ENCODE results near the gene CSE1L. TPM values are rescaled to one million over a fixed set of nuclear protein-coding genes. Genes with fewer than 3 reads are reported as not detected.

CSE1L gene
- polyA plus RNA-seq, 1 of the 3 experiments (the other 2 are of a cell fraction) = 18.8 TPM

DNA sequence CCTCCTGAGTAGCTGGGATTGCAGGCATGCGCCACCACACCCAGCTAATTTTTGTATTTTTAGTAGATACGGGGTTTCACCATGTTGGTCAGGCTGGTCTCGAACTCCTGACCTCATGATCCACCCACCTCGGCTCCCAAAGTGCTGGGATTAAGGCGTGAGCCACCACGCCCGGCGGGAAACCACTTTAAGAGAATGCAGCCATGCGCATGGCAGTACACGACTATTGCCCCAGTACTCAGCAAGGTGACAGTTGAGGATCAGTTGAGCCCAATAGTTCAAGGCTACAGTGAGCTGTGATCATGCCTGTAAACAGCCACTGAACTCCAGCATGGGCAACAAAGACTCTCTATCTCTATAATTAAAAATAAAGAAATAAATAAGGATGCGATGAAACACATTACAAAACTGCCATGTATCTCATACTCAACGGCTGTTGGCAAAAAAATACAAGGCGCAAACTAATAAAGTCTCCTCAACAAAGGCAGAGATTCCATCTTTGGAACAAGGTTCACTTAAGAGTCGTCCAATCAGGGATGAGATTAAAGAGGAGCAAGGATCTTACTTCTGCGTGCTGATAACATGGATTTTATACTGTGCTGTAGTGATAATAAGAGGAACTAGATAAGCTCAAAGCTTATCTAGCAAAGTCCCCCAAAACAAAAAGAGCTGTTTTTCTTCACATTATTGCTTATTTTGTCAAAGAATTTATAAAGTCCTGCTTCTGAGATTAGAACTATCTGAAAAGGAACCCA lies 90.9 kb downstream of the CSE1L start (continued):
- TF ChIP-seq, protein P1, sequence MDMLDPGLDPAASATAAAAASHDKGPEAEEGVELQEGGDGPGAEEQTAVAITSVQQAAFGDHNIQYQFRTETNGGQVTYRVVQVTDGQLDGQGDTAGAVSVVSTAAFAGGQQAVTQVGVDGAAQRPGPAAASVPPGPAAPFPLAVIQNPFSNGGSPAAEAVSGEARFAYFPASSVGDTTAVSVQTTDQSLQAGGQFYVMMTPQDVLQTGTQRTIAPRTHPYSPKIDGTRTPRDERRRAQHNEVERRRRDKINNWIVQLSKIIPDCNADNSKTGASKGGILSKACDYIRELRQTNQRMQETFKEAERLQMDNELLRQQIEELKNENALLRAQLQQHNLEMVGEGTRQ (IDR thresholded peaks at IDR 0.05; ENCODE audit: borderline replicate concordance, low read depth, low read length) = no peak
- TF ChIP-seq ELF1 (IDR thresholded peaks at IDR 0.05) (no peak), SIN3A (IDR thresholded peaks at IDR 0.05; ENCODE audit: borderline replicate concordance, low read depth, low read length) (no peak), EZH2phosphoT487 (IDR thresholded peaks at IDR 0.05; ENCODE audit: borderline replicate concordance, low read depth) (no peak), MEF2A (IDR thresholded peaks at IDR 0.05; ENCODE audit: borderline replicate concordance, low read depth) (no peak)
- TF ChIP-seq, protein P2, sequence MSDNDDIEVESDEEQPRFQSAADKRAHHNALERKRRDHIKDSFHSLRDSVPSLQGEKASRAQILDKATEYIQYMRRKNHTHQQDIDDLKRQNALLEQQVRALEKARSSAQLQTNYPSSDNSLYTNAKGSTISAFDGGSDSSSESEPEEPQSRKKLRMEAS (IDR thresholded peaks at IDR 0.05; ENCODE audit: low read depth) = no peak

DNA sequence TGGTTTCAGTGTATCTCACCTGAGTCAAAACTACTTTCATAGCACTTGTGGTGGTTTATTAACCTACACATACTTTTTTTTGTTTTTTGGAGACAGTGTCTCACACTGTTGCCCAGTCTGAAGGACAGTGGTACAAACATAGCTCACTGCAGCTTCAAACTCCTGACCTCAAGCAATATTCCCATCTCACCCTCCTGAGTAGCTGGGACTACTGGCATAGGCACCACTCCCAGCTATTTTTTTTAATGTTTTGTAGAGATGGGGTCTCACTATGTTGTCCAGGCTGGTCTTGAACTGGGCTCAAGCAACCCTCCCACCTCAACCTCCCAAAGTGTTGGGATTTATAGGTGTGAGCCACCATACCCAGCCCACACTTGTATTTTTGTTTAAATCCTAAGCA lies 92.3 kb downstream of the CSE1L start:
- H3K27ac ChIP-seq (ENCODE audit: low read depth in 2 of 2, low read length in 1 of 2) = no peak overlapping the region
- peaks cover 69% of the 10 kb centered on the region for H3K79me2 ChIP-seq (ENCODE audit: insufficient read depth)
- H3F3A ChIP-seq (replicated peaks; ENCODE audit: insufficient read depth) = peaks cover 14% of the 10 kb centered on the region
- no peak overlapping the region for H3K9ac ChIP-seq
- H3K27me3 ChIP-seq (ENCODE audit: insufficient read depth) = no peaks in the 10 kb centered on the region
- H3K4me1 ChIP-seq (ENCODE audit: control insufficient read depth in 1 of 2, insufficient read depth in 2 of 2, low read depth in 1 of 2, low read length in 1 of 2) = no peaks in the 10 kb centered on the region
- H3K4me3 ChIP-seq (ENCODE audit: low read depth in 2 of 2, low read length in 1 of 2) = no peak overlapping the region
- TF ChIP-seq ELF1 (IDR thresholded peaks at IDR 0.05) = no peak
- no peak for TF ChIP-seq TCF12 (IDR thresholded peaks at IDR 0.05)
- TF ChIP-seq, protein P3, sequence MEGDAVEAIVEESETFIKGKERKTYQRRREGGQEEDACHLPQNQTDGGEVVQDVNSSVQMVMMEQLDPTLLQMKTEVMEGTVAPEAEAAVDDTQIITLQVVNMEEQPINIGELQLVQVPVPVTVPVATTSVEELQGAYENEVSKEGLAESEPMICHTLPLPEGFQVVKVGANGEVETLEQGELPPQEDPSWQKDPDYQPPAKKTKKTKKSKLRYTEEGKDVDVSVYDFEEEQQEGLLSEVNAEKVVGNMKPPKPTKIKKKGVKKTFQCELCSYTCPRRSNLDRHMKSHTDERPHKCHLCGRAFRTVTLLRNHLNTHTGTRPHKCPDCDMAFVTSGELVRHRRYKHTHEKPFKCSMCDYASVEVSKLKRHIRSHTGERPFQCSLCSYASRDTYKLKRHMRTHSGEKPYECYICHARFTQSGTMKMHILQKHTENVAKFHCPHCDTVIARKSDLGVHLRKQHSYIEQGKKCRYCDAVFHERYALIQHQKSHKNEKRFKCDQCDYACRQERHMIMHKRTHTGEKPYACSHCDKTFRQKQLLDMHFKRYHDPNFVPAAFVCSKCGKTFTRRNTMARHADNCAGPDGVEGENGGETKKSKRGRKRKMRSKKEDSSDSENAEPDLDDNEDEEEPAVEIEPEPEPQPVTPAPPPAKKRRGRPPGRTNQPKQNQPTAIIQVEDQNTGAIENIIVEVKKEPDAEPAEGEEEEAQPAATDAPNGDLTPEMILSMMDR (IDR thresholded peaks at IDR 0.05) = no peak
- TF ChIP-seq, protein P4, sequence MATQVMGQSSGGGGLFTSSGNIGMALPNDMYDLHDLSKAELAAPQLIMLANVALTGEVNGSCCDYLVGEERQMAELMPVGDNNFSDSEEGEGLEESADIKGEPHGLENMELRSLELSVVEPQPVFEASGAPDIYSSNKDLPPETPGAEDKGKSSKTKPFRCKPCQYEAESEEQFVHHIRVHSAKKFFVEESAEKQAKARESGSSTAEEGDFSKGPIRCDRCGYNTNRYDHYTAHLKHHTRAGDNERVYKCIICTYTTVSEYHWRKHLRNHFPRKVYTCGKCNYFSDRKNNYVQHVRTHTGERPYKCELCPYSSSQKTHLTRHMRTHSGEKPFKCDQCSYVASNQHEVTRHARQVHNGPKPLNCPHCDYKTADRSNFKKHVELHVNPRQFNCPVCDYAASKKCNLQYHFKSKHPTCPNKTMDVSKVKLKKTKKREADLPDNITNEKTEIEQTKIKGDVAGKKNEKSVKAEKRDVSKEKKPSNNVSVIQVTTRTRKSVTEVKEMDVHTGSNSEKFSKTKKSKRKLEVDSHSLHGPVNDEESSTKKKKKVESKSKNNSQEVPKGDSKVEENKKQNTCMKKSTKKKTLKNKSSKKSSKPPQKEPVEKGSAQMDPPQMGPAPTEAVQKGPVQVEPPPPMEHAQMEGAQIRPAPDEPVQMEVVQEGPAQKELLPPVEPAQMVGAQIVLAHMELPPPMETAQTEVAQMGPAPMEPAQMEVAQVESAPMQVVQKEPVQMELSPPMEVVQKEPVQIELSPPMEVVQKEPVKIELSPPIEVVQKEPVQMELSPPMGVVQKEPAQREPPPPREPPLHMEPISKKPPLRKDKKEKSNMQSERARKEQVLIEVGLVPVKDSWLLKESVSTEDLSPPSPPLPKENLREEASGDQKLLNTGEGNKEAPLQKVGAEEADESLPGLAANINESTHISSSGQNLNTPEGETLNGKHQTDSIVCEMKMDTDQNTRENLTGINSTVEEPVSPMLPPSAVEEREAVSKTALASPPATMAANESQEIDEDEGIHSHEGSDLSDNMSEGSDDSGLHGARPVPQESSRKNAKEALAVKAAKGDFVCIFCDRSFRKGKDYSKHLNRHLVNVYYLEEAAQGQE (IDR thresholded peaks at IDR 0.05; ENCODE audit: low read depth, low read length) = no peak
- no peak for TF ChIP-seq RFX5 (IDR thresholded peaks at IDR 0.05; ENCODE audit: low read length)
- no peak for TF ChIP-seq EZH2phosphoT487 (IDR thresholded peaks at IDR 0.05; ENCODE audit: borderline replicate concordance, low read depth)
- TF ChIP-seq POLR2AphosphoS5 (IDR thresholded peaks at IDR 0.05; ENCODE audit: low read depth, low read length) = no peak
- no peak for TF ChIP-seq SMC3 (IDR thresholded peaks at IDR 0.05; ENCODE audit: low read depth, low read length)
- no peak for TF ChIP-seq TEAD4 (IDR thresholded peaks at IDR 0.05; ENCODE audit: borderline replicate concordance, insufficient read depth)
- no peak for TF ChIP-seq YY1 (IDR thresholded peaks at IDR 0.05; ENCODE audit: low read depth)
- no peak for TF ChIP-seq EP300 (IDR thresholded peaks at IDR 0.05; ENCODE audit: borderline replicate concordance in 1 of 2, low read depth in 1 of 2, low read length in 1 of 2)
- no peak for TF ChIP-seq PBX3 (IDR thresholded peaks at IDR 0.05)
- CTCF ChIA-PET = interaction anchor here (1.0 to 3.5 kb wide), 2 partner anchors 41 to 79 kb away, joined by 3 to 26 read pairs; no protein-coding TSS in a partner anchor
- no peak overlapping the region for H3K4me2 ChIP-seq
- POLR2A ChIA-PET = no interaction called here
- no peaks in the 10 kb centered on the region for H3K9me3 ChIP-seq
- no peaks in the 10 kb centered on the region for H3K9me2 ChIP-seq
- peaks cover 6% of the 10 kb centered on the region; the same call in 1 of the 2 replicates for H4K20me1 ChIP-seq (ENCODE audit: insufficient read depth)
- H2AFZ ChIP-seq (ENCODE audit: low read depth) = no peak overlapping the region
- peaks cover 13 to 25% of the 10 kb centered on the region in 2 experiments for H3K36me3 ChIP-seq (replicated peaks in 1 of 2; ENCODE audit: control insufficient read depth in 1 of 2, insufficient read depth in 2 of 2, low read length in 1 of 2)
- no peak for DNase-seq

All from SK-N-SH (cell line).